Spleen (tissue), 11 donors: ENCODE results near the gene GPX7. TPM values are rescaled to one million over a fixed set of nuclear protein-coding genes. Genes with fewer than 3 reads are reported as not detected.

Experiments used
- DNase-seq: peaks from one replicate; pipeline ENCODE4 v3.0.0-alpha.2; 2020
- H3K27ac ChIP-seq, 8 donors: fragments of 200-600 bp; sonication (generic) in 7 of 8; 1 replicate in 4 of 8; 2 replicates in 4 of 8; pipeline versions ENCODE4 v1.5.0 to v1.8.0; 2016 to 2021; ENCODE audit warnings: inconsistent platforms in 4 of 8, mild to moderate bottlenecking in 4 of 8, moderate library complexity in 1 of 8
- H3K27me3 ChIP-seq, 7 donors: fragments of 200-600 bp; sonication (generic) in 6 of 7; replicated peaks in 1 of 7; 1 replicate in 4 of 7; 2 replicates in 3 of 7; pipeline versions ENCODE4 v1.5.0 to v1.8.0; 2016 to 2021; ENCODE audit warnings: inconsistent platforms in 3 of 7, mild to moderate bottlenecking in 1 of 7
- H3K36me3 ChIP-seq, 6 donors: fragments of 200-600 bp; sonication (generic) in 5 of 6; 1 replicate in 4 of 6; 2 replicates in 2 of 6; pipeline versions ENCODE4 v1.5.0 to v1.8.0; 2016 to 2021; ENCODE audit warnings: inconsistent platforms in 2 of 6
- H3K4me1 ChIP-seq, 6 donors: fragments of 200-600 bp; sonication (generic) in 5 of 6; 1 replicate in 3 of 6; 2 replicates in 3 of 6; pipeline versions ENCODE4 v1.5.0 to v1.8.0; 2016 to 2021; ENCODE audit warnings: inconsistent platforms in 3 of 6
- H3K4me3 ChIP-seq, 8 donors: fragments of 200-600 bp; sonication (generic) in 7 of 8; 1 replicate in 4 of 8; 2 replicates in 4 of 8; pipeline versions ENCODE4 v1.5.0 to v1.8.0; 2016 to 2021; ENCODE audit warnings: inconsistent platforms in 4 of 8, mild to moderate bottlenecking in 4 of 8, moderate library complexity in 2 of 8
- H3K9me3 ChIP-seq, 8 donors: fragments of 200-600 bp; sonication (generic) in 7 of 8; 1 replicate in 4 of 8; 2 replicates in 4 of 8; pipeline versions ENCODE4 v1.5.0 to v1.8.0; 2016 to 2021; ENCODE audit warnings: inconsistent platforms in 4 of 8
- POLR2A ChIP-seq, 3 donors: fragments of 450-650 bp; IDR thresholded peaks; one replicate each; pipeline ENCODE4 v1.5.1; 2017; ENCODE audit warnings: antibody characterized with exemption in 3 of 3, mild to moderate bottlenecking in 1 of 3
- POLR2AphosphoS5 ChIP-seq, 3 donors: sonication (generic); formaldehyde crosslinking; IDR thresholded peaks; one replicate each; pipeline ENCODE4 v1.5.1; 2017; ENCODE audit warnings: antibody characterized with exemption in 3 of 3
- WGBS, 5 donors: extraction: QIAGEN DNeasy Blood & Tissue Kit in 3 of 5; methylation state at CpG; one replicate each; pipeline versions ENCODE4 v1.1.5 to v1.1.7; 2013 to 2018; 5-methylcytosine and 5-hydroxymethylcytosine counted together
- intact Hi-C: fragments of 100-400 bp; cut with DNase I; formaldehyde crosslinking; loops from one replicate; pipeline ENCODE4 v1.15.0; 2023; ENCODE audit warnings: low total_unique reads
- polyA plus RNA-seq, 3 donors: library from polyadenylated mRNA; stranded (reverse); fragments of 200-250 nt; gene quantifications; one replicate each; pipeline ENCODE4 v1.2.1, GENCODE V29; 2013
- total RNA-seq, 7 donors: library from RNA; depleted of rRNA in 3 of 7; stranded (reverse); fragments of >200 nt in 3 of 7; fragmentation: NEBNext Ultra II Directional in 4 of 7; extraction: Animal tissue kit (Norgen Biotek cat#: 25700) in 4 of 7; gene quantifications; one replicate each; pipeline versions ENCODE4 v1.1.0 to v1.2.1, GENCODE V29; 2016 to 2021
- TF ChIP-seq, protein P1 (sequence below), 11 experiments: fragments of 200-600 bp in 7 of 11; fragments of 450-650 bp in 4 of 11; sonication (generic) in 4 of 11; IDR thresholded peaks in 8 of 11; conservative IDR thresholded peaks in 3 of 11; 1 replicate in 7 of 11; 2 replicates in 4 of 11; pipeline versions ENCODE4 v1.4.0 to v1.8.0; 2016 to 2021; ENCODE audit warnings: antibody characterized with exemption in 11 of 11, inconsistent platforms in 4 of 11, mild to moderate bottlenecking in 1 of 11
- donor health status: healthy with polysubstance abuse.
- donor health status: DM: no; HTN: no; CAD: no; lungs with moderate emphysema.
- donor health status: DM: no; HTN: no; CAD: no.
- donor health status: Bipolar disorder and iron deficiency.
- donor health status: healthy.
- donor health status: DM: no; HTN: no; CAD: no.
- donor health status: DM: yes; HTN: yes; CAD: no.

The GPX7 gene
- total and polyA plus RNA-seq, 10 donors = 6.4 to 24.7 (median 13.7) TPM

GRCh38 chr1:52579415-52579814 is 22.8 kb upstream of the GPX7 start:
- WGBS, 5 donors = 29 to 40% (median 38%) methylated on average over 2 of the region's 2 CpGs
- Histone ChIP-seq H3K4me3 (no peak overlapping the region), H3K4me1 (peaks cover 0 to 6% (median 0%) of the 10 kb centered on the region in 6 donors), H3K27ac (no peak overlapping the region), H3K9me3 (no peaks in the 10 kb centered on the region), H3K27me3 (no peaks in the 10 kb centered on the region), H3K36me3 (no peaks in the 10 kb centered on the region)
- intact Hi-C loops = no loop called here
- TF ChIP-seq POLR2A (IDR thresholded peaks at IDR 0.05) (no peak), POLR2AphosphoS5 (IDR thresholded peaks at IDR 0.05) (no peak)
- TF ChIP-seq, protein P1, sequence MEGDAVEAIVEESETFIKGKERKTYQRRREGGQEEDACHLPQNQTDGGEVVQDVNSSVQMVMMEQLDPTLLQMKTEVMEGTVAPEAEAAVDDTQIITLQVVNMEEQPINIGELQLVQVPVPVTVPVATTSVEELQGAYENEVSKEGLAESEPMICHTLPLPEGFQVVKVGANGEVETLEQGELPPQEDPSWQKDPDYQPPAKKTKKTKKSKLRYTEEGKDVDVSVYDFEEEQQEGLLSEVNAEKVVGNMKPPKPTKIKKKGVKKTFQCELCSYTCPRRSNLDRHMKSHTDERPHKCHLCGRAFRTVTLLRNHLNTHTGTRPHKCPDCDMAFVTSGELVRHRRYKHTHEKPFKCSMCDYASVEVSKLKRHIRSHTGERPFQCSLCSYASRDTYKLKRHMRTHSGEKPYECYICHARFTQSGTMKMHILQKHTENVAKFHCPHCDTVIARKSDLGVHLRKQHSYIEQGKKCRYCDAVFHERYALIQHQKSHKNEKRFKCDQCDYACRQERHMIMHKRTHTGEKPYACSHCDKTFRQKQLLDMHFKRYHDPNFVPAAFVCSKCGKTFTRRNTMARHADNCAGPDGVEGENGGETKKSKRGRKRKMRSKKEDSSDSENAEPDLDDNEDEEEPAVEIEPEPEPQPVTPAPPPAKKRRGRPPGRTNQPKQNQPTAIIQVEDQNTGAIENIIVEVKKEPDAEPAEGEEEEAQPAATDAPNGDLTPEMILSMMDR (IDR thresholded peaks at IDR 0.05 in 8 of 11, conservative IDR thresholded peaks at IDR 0.05 in 3 of 11) = no peak
- no peak for DNase-seq

DNA sequence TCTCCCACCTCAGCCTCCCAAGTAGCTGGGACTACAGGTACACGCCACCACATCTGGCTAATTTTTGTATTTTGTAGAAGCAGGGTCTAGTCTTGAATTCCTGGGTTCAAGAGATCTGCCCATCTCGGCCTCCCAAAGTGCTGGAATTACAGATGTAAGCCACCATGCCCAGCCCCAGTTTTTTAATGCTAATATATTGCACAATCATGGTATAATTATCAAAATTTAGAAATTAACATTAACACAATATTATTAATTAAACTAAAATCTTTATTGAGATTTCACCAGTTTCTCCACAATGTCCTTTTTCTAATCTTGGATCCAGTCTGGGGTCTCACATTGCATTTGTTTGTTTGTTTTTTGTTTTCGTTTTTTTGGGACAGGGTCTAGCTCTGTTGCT is 21.9 kb upstream of the GPX7 start:
- Histone ChIP-seq H3K36me3 (no peaks in the 10 kb centered on the region), H3K9me3 (no peaks in the 10 kb centered on the region), H3K27ac (no peak overlapping the region), H3K4me1 (peaks cover 0 to 6% (median 0%) of the 10 kb centered on the region in 6 donors), H3K27me3 (no peaks in the 10 kb centered on the region), H3K4me3 (no peak overlapping the region)
- TF ChIP-seq POLR2A (IDR thresholded peaks at IDR 0.05) (no peak), POLR2AphosphoS5 (IDR thresholded peaks at IDR 0.05) (no peak)
- TF ChIP-seq, protein P1 (IDR thresholded peaks at IDR 0.05 in 8 of 11, conservative IDR thresholded peaks at IDR 0.05 in 3 of 11) = no peak
- no peak for DNase-seq
- WGBS, 5 donors = 87 to 95% (median 93%) methylated on average over 3 of the region's 3 CpGs
- intact Hi-C loops = no loop called here

DNA sequence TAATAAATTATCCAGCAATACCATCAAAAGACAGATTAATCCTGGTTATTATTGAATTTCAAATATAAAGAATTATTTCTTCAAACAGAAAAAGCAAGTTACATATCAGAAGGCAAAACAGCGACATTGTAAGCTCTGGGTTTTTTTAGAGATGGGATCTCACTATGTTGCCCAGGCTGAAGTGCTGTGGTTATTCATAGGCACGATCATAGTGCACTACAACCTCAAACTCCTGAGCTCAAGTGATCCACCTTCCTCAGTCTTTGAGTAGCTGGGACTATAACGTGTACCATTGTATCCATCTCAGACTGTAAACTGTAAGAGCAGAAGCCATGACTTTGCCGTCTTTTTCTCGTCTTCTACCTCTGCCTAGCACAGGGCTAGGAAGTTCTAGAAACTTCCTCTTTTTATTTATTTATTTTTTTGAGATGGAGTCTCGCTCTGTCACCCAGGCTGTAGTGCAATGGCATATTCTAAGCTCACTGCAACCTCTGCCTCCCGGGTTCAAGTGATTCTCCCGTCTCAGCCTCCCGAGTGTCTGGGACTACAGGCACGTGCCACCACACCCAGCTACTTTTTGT is 20.0 kb upstream of the GPX7 start:
- Histone ChIP-seq H3K27me3 (no peaks in the 10 kb centered on the region), H3K27ac (peak overlapping the region in 1 of 8 donors; percentile 30), H3K9me3 (no peaks in the 10 kb centered on the region), H3K4me1 (peaks cover 0 to 6% (median 0%) of the 10 kb centered on the region in 6 donors), H3K4me3 (no peak overlapping the region), H3K36me3 (no peaks in the 10 kb centered on the region)
- intact Hi-C loops = no loop called here
- no peak for DNase-seq
- TF ChIP-seq POLR2A (IDR thresholded peaks at IDR 0.05) (no peak), POLR2AphosphoS5 (IDR thresholded peaks at IDR 0.05) (no peak)
- TF ChIP-seq, protein P1 (IDR thresholded peaks at IDR 0.05 in 8 of 11, conservative IDR thresholded peaks at IDR 0.05 in 3 of 11) = no peak
- 81 to 88% (median 84%) methylated on average over 10 of the region's 10 CpGs for WGBS, 5 donors

DNA sequence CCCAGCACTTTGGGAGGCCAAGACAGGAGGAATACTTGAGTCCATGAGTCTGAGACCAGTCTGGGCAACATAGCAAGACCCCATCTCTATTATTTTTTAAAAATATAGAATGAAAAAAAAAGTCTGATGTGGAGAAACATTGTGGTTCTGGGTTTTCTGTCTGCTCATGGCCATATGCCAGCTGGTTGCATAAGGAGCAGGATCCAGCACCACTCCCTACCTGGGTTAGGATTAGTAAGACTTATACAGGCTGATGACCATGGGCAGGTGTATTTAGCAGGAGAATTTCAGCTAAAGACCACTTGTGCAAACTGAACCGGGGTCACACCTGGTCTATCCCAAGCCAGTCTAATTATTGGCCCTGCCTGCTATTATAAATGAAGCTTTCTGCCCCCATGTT is 16.7 kb upstream of the GPX7 start:
- intact Hi-C loops = no loop called here
- DNase-seq = no peak
- Histone ChIP-seq H3K9me3 (no peaks in the 10 kb centered on the region), H3K4me1 (peaks cover 0 to 22% (median 2%) of the 10 kb centered on the region in 6 donors), H3K36me3 (no peaks in the 10 kb centered on the region), H3K27ac (no peak overlapping the region), H3K27me3 (no peaks in the 10 kb centered on the region), H3K4me3 (no peak overlapping the region)
- WGBS, 5 donors = 73 to 88% (median 81%) methylated on average over 1 of the region's 1 CpG
- TF ChIP-seq POLR2A (IDR thresholded peaks at IDR 0.05) (no peak), POLR2AphosphoS5 (IDR thresholded peaks at IDR 0.05) (no peak)
- TF ChIP-seq, protein P1 (IDR thresholded peaks at IDR 0.05 in 8 of 11, conservative IDR thresholded peaks at IDR 0.05 in 3 of 11) = no peak
